Measurements from ENCODE around the gene NAB2. TPM values are rescaled to one million over a fixed set of nuclear protein-coding genes. Genes with fewer than 3 reads are reported as not detected.

Gene NAB2
- total RNA-seq, 1 donor from 2014 or later: 30.7 TPM

GRCh38 chr12:57134949-57135348 is 46.0 kb downstream of the NAB2 start:
- TF ChIP-seq CTCF (IDR thresholded peaks at IDR 0.05): no peak
- no peak for DNase-seq (ENCODE audit: low spot score)
- Mint-ChIP-seq H3K4me3 (ENCODE audit: unreplicated experiment) (peak overlapping the region; percentile 87), H3K9me3 (ENCODE audit: low read depth) (no peaks in the 10 kb centered on the region), H3K4me1 (ENCODE audit: low read depth) (peaks cover 98% of the 10 kb centered on the region), H3K27me3 (ENCODE audit: low read depth) (no peaks in the 10 kb centered on the region), H3K27ac (ENCODE audit: unreplicated experiment) (peak overlapping the region; percentile 91), H3K36me3 (ENCODE audit: low read depth) (peaks cover 12% of the 10 kb centered on the region)

GRCh38 chr12:57135527-57136326 is 46.8 kb downstream of the NAB2 start:
- peaks cover 96% of the 10 kb centered on the region for H3K4me1 Mint-ChIP-seq (ENCODE audit: low read depth)
- DNase-seq (ENCODE audit: low spot score): no peak

GRCh38 chr12:57138526-57139272 is 49.8 kb downstream of the NAB2 start:
- H3K4me3 Mint-ChIP-seq (ENCODE audit: unreplicated experiment): no peak overlapping the region
- DNase-seq (ENCODE audit: low spot score): no peak
- TF ChIP-seq CTCF (IDR thresholded peaks at IDR 0.05): no peak
- no peaks in the 10 kb centered on the region for H3K27me3 Mint-ChIP-seq (ENCODE audit: low read depth)
- no peaks in the 10 kb centered on the region for H3K9me3 Mint-ChIP-seq (ENCODE audit: low read depth)
- H3K4me1 Mint-ChIP-seq (ENCODE audit: low read depth): peaks cover 79% of the 10 kb centered on the region
- peak overlapping the region; percentile 64 for H3K27ac Mint-ChIP-seq (ENCODE audit: unreplicated experiment)
- peaks cover 36% of the 10 kb centered on the region for H3K36me3 Mint-ChIP-seq (ENCODE audit: low read depth)

More at GRCh38 chr12:57135527-57136326, 46.8 kb downstream of the NAB2 start:
- H3K4me3 Mint-ChIP-seq (ENCODE audit: unreplicated experiment): peak overlapping the region; percentile 38
- H3K36me3 Mint-ChIP-seq (ENCODE audit: low read depth): peaks cover 15% of the 10 kb centered on the region
- no peak for TF ChIP-seq CTCF (IDR thresholded peaks at IDR 0.05)
- H3K27ac Mint-ChIP-seq (ENCODE audit: unreplicated experiment): peak overlapping the region; percentile 91
- H3K9me3 Mint-ChIP-seq (ENCODE audit: low read depth): no peaks in the 10 kb centered on the region
- H3K27me3 Mint-ChIP-seq (ENCODE audit: low read depth): no peaks in the 10 kb centered on the region

- no peak for DNase-seq (ENCODE audit: low spot score)
- peaks cover 44% of the 10 kb centered on the region for H3K36me3 Mint-ChIP-seq (ENCODE audit: low read depth)
- TF ChIP-seq CTCF (IDR thresholded peaks at IDR 0.05): no peak
- H3K4me1 Mint-ChIP-seq (ENCODE audit: low read depth): peaks cover 66% of the 10 kb centered on the region
- H3K27ac Mint-ChIP-seq (ENCODE audit: unreplicated experiment): peak overlapping the region; percentile 11
- no peaks in the 10 kb centered on the region for H3K27me3 Mint-ChIP-seq (ENCODE audit: low read depth)
- H3K4me3 Mint-ChIP-seq (ENCODE audit: unreplicated experiment): no peak overlapping the region
- no peaks in the 10 kb centered on the region for H3K9me3 Mint-ChIP-seq (ENCODE audit: low read depth)
These were observed 51.1 kb downstream of the NAB2 start for GRCh38 chr12:57139796-57140649.

- Mint-ChIP-seq H3K27ac (ENCODE audit: unreplicated experiment) (no peak overlapping the region), H3K4me1 (ENCODE audit: low read depth) (peaks cover 65% of the 10 kb centered on the region), H3K9me3 (ENCODE audit: low read depth) (no peaks in the 10 kb centered on the region), H3K27me3 (ENCODE audit: low read depth) (no peaks in the 10 kb centered on the region), H3K36me3 (ENCODE audit: low read depth) (peaks cover 53% of the 10 kb centered on the region), H3K4me3 (ENCODE audit: unreplicated experiment) (no peak overlapping the region)
- no peak for DNase-seq (ENCODE audit: low spot score)
- no peak for TF ChIP-seq CTCF (IDR thresholded peaks at IDR 0.05)
These were observed 52.3 kb downstream of the NAB2 start for GRCh38 chr12:57141249-57141648.
